K562 (cell line): ENCODE results near the gene FRYL. TPM values are rescaled to one million over a fixed set of nuclear protein-coding genes. Genes with fewer than 3 reads are reported as not detected.

Experiments
- DIDO1 ChIP-seq: fragments of 450-650 bp; IDR thresholded peaks from 2 replicates; pipeline ENCODE4 v1.6.1; 2016; ENCODE audit warnings: low read depth, missing biosample characterization, missing genetic modification characterization
- DMBX1 ChIP-seq: fragments of 250-450 bp; sonication (Bioruptor Pico); IDR thresholded peaks from 2 replicates; pipeline ENCODE4 v1.8.0; 2022; ENCODE audit warnings: inconsistent platforms, mild to moderate bottlenecking, moderate library complexity, borderline replicate concordance
- FOXO4 ChIP-seq: fragments of 450-650 bp; formaldehyde crosslinking; IDR thresholded peaks from 2 replicates; pipeline ENCODE4 v1.4.0; 2020; ENCODE audit warnings: mild to moderate bottlenecking, moderate library complexity
- HBP1 ChIP-seq: fragments of 450-650 bp; formaldehyde crosslinking; IDR thresholded peaks from 2 replicates; pipeline ENCODE4 v1.4.0; 2022; ENCODE audit warnings: missing genetic modification characterization
- HES1 ChIP-seq: fragments of 450-650 bp; IDR thresholded peaks from 2 replicates; pipeline ENCODE4 v1.6.1; 2016; ENCODE audit warnings: low read depth, mild to moderate bottlenecking, moderate library complexity
- IRF2 ChIP-seq: sonication (generic); formaldehyde crosslinking; IDR thresholded peaks from 2 replicates; pipeline ENCODE4 v1.8.1; 2022; ENCODE audit warnings: mild to moderate bottlenecking, missing genetic modification reagents
- JUNB ChIP-seq: fragments of 450-650 bp; formaldehyde crosslinking; conservative IDR thresholded peaks from 2 replicates; pipeline ENCODE4 v1.4.0; 2020; ENCODE audit warnings: mild to moderate bottlenecking
- KLF13 ChIP-seq: fragments of 450-650 bp; IDR thresholded peaks from 2 replicates; pipeline ENCODE4 v1.6.1; 2016; ENCODE audit warnings: missing genetic modification characterization, low read depth, mild to moderate bottlenecking, missing compliant biosample characterization, moderate library complexity, borderline replicate concordance
- MITF ChIP-seq: IDR thresholded peaks from 2 replicates; pipeline ENCODE4 v1.6.1; 2014; ENCODE audit warnings: antibody characterized with exemption
- NCOA1 ChIP-seq: fragments of 450-650 bp; IDR thresholded peaks from 2 replicates; pipeline ENCODE4 v1.6.1; 2016; ENCODE audit warnings: low read depth
- PYGO2 ChIP-seq: fragments of 450-650 bp; IDR thresholded peaks from 2 replicates; pipeline ENCODE4 v1.6.1; 2016; ENCODE audit warnings: mild to moderate bottlenecking, missing genetic modification characterization, moderate library complexity, missing compliant biosample characterization
- SIN3B ChIP-seq: fragments of 450-650 bp; IDR thresholded peaks from 2 replicates; pipeline ENCODE4 v1.6.1; 2017; ENCODE audit warnings: low read depth, mild to moderate bottlenecking, moderate library complexity
- SNAPC5 ChIP-seq: fragments of 250-450 bp; sonication (Bioruptor Pico); IDR thresholded peaks from 2 replicates; pipeline ENCODE4 v1.8.0; 2021; ENCODE audit warnings: moderate library complexity, mild to moderate bottlenecking, inconsistent platforms
- SUPT5H ChIP-seq: fragments of 450-650 bp; IDR thresholded peaks from 2 replicates; pipeline ENCODE4 v1.6.1; 2016
- TEAD2 ChIP-seq: fragments of 450-650 bp; IDR thresholded peaks from 2 replicates; pipeline ENCODE4 v1.6.1; 2016; ENCODE audit warnings: missing genetic modification characterization, control low read depth, missing compliant biosample characterization
- THAP7 ChIP-seq: fragments of 250-450 bp; sonication (Bioruptor Pico); IDR thresholded peaks from 2 replicates; pipeline ENCODE4 v1.5.0; 2021
- XRCC3 ChIP-seq: fragments of 450-650 bp; IDR thresholded peaks from 2 replicates; pipeline ENCODE4 v1.6.1; 2017; ENCODE audit warnings: mild to moderate bottlenecking, moderate library complexity
- ZFPM2 ChIP-seq: fragments of 250-450 bp; sonication (Bioruptor Pico); IDR thresholded peaks from 2 replicates; pipeline ENCODE4 v1.5.1; 2022; ENCODE audit warnings: mild to moderate bottlenecking
- ZNF217 ChIP-seq: sonication (generic); formaldehyde crosslinking; IDR thresholded peaks from 2 replicates; pipeline ENCODE4 v1.8.0; 2022; ENCODE audit warnings: mild to moderate bottlenecking, missing genetic modification reagents
- ZNF239 ChIP-seq: fragments of 250-450 bp; sonication (Bioruptor Pico); IDR thresholded peaks from 2 replicates; pipeline ENCODE4 v1.4.0; 2020; ENCODE audit warnings: mild to moderate bottlenecking
- ZNF277 ChIP-seq: fragments of 250-450 bp; sonication (Bioruptor Pico); IDR thresholded peaks from 2 replicates; pipeline ENCODE4 v1.8.0; 2022; ENCODE audit warnings: inconsistent platforms, mild to moderate bottlenecking, moderate library complexity, borderline replicate concordance
- ZNF408 ChIP-seq: fragments of 250-450 bp; sonication (Bioruptor Pico); IDR thresholded peaks from 2 replicates; pipeline ENCODE4 v1.4.0; 2020; ENCODE audit warnings: low read depth, mild to moderate bottlenecking, moderate library complexity
- polyA plus RNA-seq, 8 experiments: library from polyadenylated mRNA; depleted of rRNA in 4 of 8; stranded (reverse) in 5 of 8; unstranded in 3 of 8; fragments of >200 nt; fragmentation: Nextera tagmentation in 2 of 8; fragmentation: Illumina TruSeq in 1 of 8; extraction: Ambion mirVana in 2 of 8; extraction: Trizol in 1 of 8; gene quantifications; 2 replicates each; pipeline versions ENCODE4 v1.2.1 to v1.2.3, GENCODE V29; 2011 to 2014; ENCODE audit warnings: inconsistent platforms in 1 of 8, missing spikeins in 1 of 8
- total RNA-seq, 7 experiments: library from RNA; depleted of rRNA in 6 of 7; stranded (reverse); fragments of >200 nt in 6 of 7; fragmentation: Illumina TruSeq in 2 of 7; extraction: Trizol in 2 of 7; gene quantifications; 2 replicates each; pipeline versions ENCODE4 v1.2.1 to v1.2.3, GENCODE V29; 2011 to 2021; ENCODE audit warnings: low replicate concordance in 1 of 7

The FRYL gene
- total and polyA plus RNA-seq, 9 of the 15 experiments (the other 6 are each of a cell fraction or from before 2014, with no cell fraction given): 7.2 to 34.9 (median 15.9) TPM

- TF ChIP-seq ZNF277 (CRISPR knock-in tag) (no peak), JUNB (CRISPR knock-in tag) (no peak), KLF13 (no peak), XRCC3 (no peak), IRF2 (CRISPR knock-in tag) (no peak), HES1 (no peak; the same call in 1 of the 2 replicates), FOXO4 (no peak), MITF (no peak), THAP7 (CRISPR knock-in tag) (no peak), PYGO2 (no peak), NCOA1 (peak; percentile 77), SNAPC5 (CRISPR knock-in tag) (no peak), ZNF239 (CRISPR knock-in tag) (no peak), ZFPM2 (CRISPR knock-in tag) (no peak), DIDO1 (no peak), ZNF217 (CRISPR knock-in tag) (no peak), HBP1 (no peak), SUPT5H (no peak), TEAD2 (tag) (peak; percentile 14; the same call in 1 of the 2 replicates), ZNF408 (CRISPR knock-in tag) (no peak), DMBX1 (CRISPR knock-in tag) (peak; percentile 68; the same call in 1 of the 2 replicates), SIN3B (no peak)
Measured at GRCh38 chr4:48683784-48684666, 96.1 kb downstream of the FRYL start (continued).
